GM21423 (cell line): ENCODE measurements around the gene SYT9.

Experiments used
- ATAC-seq: cut with Tn5 transposase; IDR thresholded peaks from one replicate; pipeline ENCODE4 v1.9.1; 2021; ENCODE audit warnings: mild to moderate bottlenecking, moderate library complexity; ENCODE audit not compliant: unreplicated experiment

SYT9 gene

GRCh38 chr11:7421136-7421535 lies 169.4 kb downstream of the SYT9 start:
- no peak for ATAC-seq

GRCh38 chr11:7422544-7423331 lies 171.0 kb downstream of the SYT9 start:
- ATAC-seq = peak; percentile 48

GRCh38 chr11:7423946-7424345 lies 172.2 kb downstream of the SYT9 start:
- no peak for ATAC-seq

GRCh38 chr11:7427733-7428132 lies 176.0 kb downstream of the SYT9 start:
- ATAC-seq = no peak

GRCh38 chr11:7428196-7428595 lies 176.5 kb downstream of the SYT9 start:
- ATAC-seq = no peak

- ATAC-seq = no peak
Measured at GRCh38 chr11:7430496-7430895, 178.8 kb downstream of the SYT9 start.

GRCh38 chr11:7435176-7435575 lies 183.5 kb downstream of the SYT9 start:
- ATAC-seq = no peak

GRCh38 chr11:7436146-7436545 lies 184.4 kb downstream of the SYT9 start:
- ATAC-seq = no peak

- peak; percentile 89 for ATAC-seq
Measured at GRCh38 chr11:7436657-7437056, 185.0 kb downstream of the SYT9 start.

GRCh38 chr11:7437696-7438095 lies 186.0 kb downstream of the SYT9 start:
- ATAC-seq = no peak

- ATAC-seq = no peak
Measured at GRCh38 chr11:7439746-7440320, 188.1 kb downstream of the SYT9 start.

GRCh38 chr11:7442588-7443215 lies 191.0 kb downstream of the SYT9 start:
- peak; percentile 95 for ATAC-seq

- no peak for ATAC-seq
Measured at GRCh38 chr11:7444091-7444981, 192.6 kb downstream of the SYT9 start.

- ATAC-seq = no peak
Measured at GRCh38 chr11:7445564-7445963, 193.9 kb downstream of the SYT9 start.

GRCh38 chr11:7448201-7448600 lies 196.5 kb downstream of the SYT9 start:
- ATAC-seq = no peak

GRCh38 chr11:7449211-7449840 lies 197.6 kb downstream of the SYT9 start:
- ATAC-seq = no peak

GRCh38 chr11:7449841-7450214 lies 198.1 kb downstream of the SYT9 start:
- ATAC-seq = no peak

GRCh38 chr11:7450836-7451235 lies 199.1 kb downstream of the SYT9 start:
- no peak for ATAC-seq

- no peak for ATAC-seq
Measured at GRCh38 chr11:7451520-7451919, 199.8 kb downstream of the SYT9 start.

- no peak for ATAC-seq
Measured at GRCh38 chr11:7451952-7452494, 200.3 kb downstream of the SYT9 start.
